ENCODE results near the gene B4GALNT4. TPM values are rescaled to one million over a fixed set of nuclear protein-coding genes. Genes with fewer than 3 reads are reported as not detected.

The B4GALNT4 gene
- total RNA-seq, 1 donor from 2014 or later: 1.5 TPM

- no peak overlapping the region for H3K27ac ChIP-seq (replicated peaks)
- no peak for DNase-seq
- H3K36me3 ChIP-seq: no peaks in the 10 kb centered on the region
- TF ChIP-seq CTCF (IDR thresholded peaks at IDR 0.05; ENCODE audit: borderline replicate concordance): no peak
- intact Hi-C loops (cut with micrococcal nuclease): no loop called here
- H3K4me3 ChIP-seq: no peak overlapping the region
- H3K4me1 ChIP-seq: no peaks in the 10 kb centered on the region
- H3K27me3 ChIP-seq (ENCODE audit: low read depth): peaks cover 56% of the 10 kb centered on the region
- H3K9me3 ChIP-seq (replicated peaks): no peaks in the 10 kb centered on the region
Observed at GRCh38 chr11:426851-427250, 57.6 kb downstream of the B4GALNT4 start.

- TF ChIP-seq CTCF (IDR thresholded peaks at IDR 0.05; ENCODE audit: borderline replicate concordance): no peak
- H3K4me3 ChIP-seq: no peak overlapping the region
- no peak overlapping the region for H3K27ac ChIP-seq (replicated peaks)
- no peaks in the 10 kb centered on the region for H3K36me3 ChIP-seq
- intact Hi-C loops (cut with micrococcal nuclease): no loop called here
- H3K9me3 ChIP-seq (replicated peaks): no peaks in the 10 kb centered on the region
- H3K27me3 ChIP-seq (ENCODE audit: low read depth): peaks cover 53% of the 10 kb centered on the region
- no peaks in the 10 kb centered on the region for H3K4me1 ChIP-seq
- no peak for DNase-seq
Observed at GRCh38 chr11:428295-428694, 59.0 kb downstream of the B4GALNT4 start.

- H3K27me3 ChIP-seq (ENCODE audit: low read depth): peaks cover 53% of the 10 kb centered on the region
- no peak for TF ChIP-seq CTCF (IDR thresholded peaks at IDR 0.05; ENCODE audit: borderline replicate concordance)
- H3K27ac ChIP-seq (replicated peaks): no peak overlapping the region
- DNase-seq: no peak
- no peak overlapping the region for H3K4me3 ChIP-seq
- no peaks in the 10 kb centered on the region for H3K4me1 ChIP-seq
- intact Hi-C loops (cut with micrococcal nuclease): no loop called here
- H3K9me3 ChIP-seq (replicated peaks): no peaks in the 10 kb centered on the region
- no peaks in the 10 kb centered on the region for H3K36me3 ChIP-seq
Observed at GRCh38 chr11:429391-429790, 60.1 kb downstream of the B4GALNT4 start.

- Histone ChIP-seq H3K27ac (replicated peaks) (no peak overlapping the region), H3K36me3 (no peaks in the 10 kb centered on the region), H3K27me3 (ENCODE audit: low read depth) (peaks cover 55% of the 10 kb centered on the region), H3K4me3 (no peak overlapping the region), H3K4me1 (no peaks in the 10 kb centered on the region), H3K9me3 (replicated peaks) (no peaks in the 10 kb centered on the region)
- no peak for TF ChIP-seq CTCF (IDR thresholded peaks at IDR 0.05; ENCODE audit: borderline replicate concordance)
- intact Hi-C loops (cut with micrococcal nuclease): no loop called here
- no peak for DNase-seq
Observed at GRCh38 chr11:429931-430456, 60.7 kb downstream of the B4GALNT4 start.

Other genes with a start within 250 kb of the B4GALNT4 start
- not detected for gene SCGB1C1, start 176.4 kb upstream of the B4GALNT4 start, total RNA-seq
- gene BET1L, start 162.1 kb upstream of the B4GALNT4 start, total RNA-seq: 24.0 TPM
- 46.1 TPM for gene RIC8A, start 161.8 kb upstream of the B4GALNT4 start, total RNA-seq
- 36.4 TPM for gene SIRT3, start 133.2 kb upstream of the B4GALNT4 start, total RNA-seq
- 94.1 TPM for gene PSMD13, start 132.5 kb upstream of the B4GALNT4 start, total RNA-seq
- not detected for gene NLRP6, start 91.1 kb upstream of the B4GALNT4 start, total RNA-seq
- gene PGGHG, start 80.4 kb upstream of the B4GALNT4 start, total RNA-seq: 7.2 TPM
- gene IFITM5, start 70.0 kb upstream of the B4GALNT4 start, total RNA-seq: not detected
- 160 TPM for gene IFITM2, start 61.7 kb upstream of the B4GALNT4 start, total RNA-seq
- gene IFITM1, start 55.5 kb upstream of the B4GALNT4 start, total RNA-seq: 83.5 TPM
- gene IFITM3, start 48.6 kb upstream of the B4GALNT4 start, total RNA-seq: 259 TPM
- gene PKP3, start 24.7 kb downstream of the B4GALNT4 start, total RNA-seq: 0.52 TPM
- 34.9 TPM for gene SIGIRR, start 45.5 kb downstream of the B4GALNT4 start, total RNA-seq
- 0.11 TPM for gene ANO9, start 72.5 kb downstream of the B4GALNT4 start, total RNA-seq
- 30.2 TPM for gene PTDSS2, start 80.8 kb downstream of the B4GALNT4 start, total RNA-seq
- 142 TPM for gene RNH1, start 137.7 kb downstream of the B4GALNT4 start, total RNA-seq
- gene HRAS, start 166.1 kb downstream of the B4GALNT4 start, total RNA-seq: 55.9 TPM
- gene LRRC56, start 168.0 kb downstream of the B4GALNT4 start, total RNA-seq: 0.25 TPM
- 0.52 TPM for gene LMNTD2, start 191.2 kb downstream of the B4GALNT4 start, total RNA-seq
- gene RASSF7, start 191.5 kb downstream of the B4GALNT4 start, total RNA-seq: 4.5 TPM
- 17.7 TPM for gene PHRF1, start 207.0 kb downstream of the B4GALNT4 start, total RNA-seq
- gene IRF7, start 246.5 kb downstream of the B4GALNT4 start, total RNA-seq: 10.3 TPM